Central memory CD8-positive, alpha-beta T cell (primary cell): Measurements from ENCODE around the gene PNMA6F.
"Not testable (repeated sequence)": the region's sequence is repeated elsewhere in the genome, so short reads cannot be mapped to it uniquely, and the experiment has no call there.

ENCODE experiments used
- ATAC-seq: fragments of 150-1000 bp; cut with Tn5 transposase; replicated peaks from 2 replicates; pipeline ENCODE4 v1.10.0; 2022; ENCODE audit warnings: mild to moderate bottlenecking, moderate FRiP score, moderate number of reproducible peaks; ENCODE audit not compliant: poor library complexity, severe bottlenecking; ENCODE audit errors: extremely low read depth
- DNase-seq, 2 donors: peaks; one replicate each; pipeline ENCODE4 v3.0.0; 2021; ENCODE audit warnings: low spot score in 2 of 2
- H3K27ac Mint-ChIP-seq: one replicate; pipeline ENCODE4 v1.8.0; 2022; ENCODE audit warnings: low read depth, mild to moderate bottlenecking, moderate library complexity, mixed read lengths
- H3K27me3 Mint-ChIP-seq: one replicate; pipeline ENCODE4 v1.8.0; 2022; ENCODE audit warnings: mixed read lengths
- H3K36me3 Mint-ChIP-seq: one replicate; pipeline ENCODE4 v1.8.0; 2022; ENCODE audit warnings: mild to moderate bottlenecking, moderate library complexity, mixed read lengths; ENCODE audit not compliant: insufficient read depth
- H3K4me1 Mint-ChIP-seq: one replicate; pipeline ENCODE4 v1.8.0; 2022; ENCODE audit warnings: mixed read lengths
- H3K4me3 Mint-ChIP-seq: one replicate; pipeline ENCODE4 v1.8.0; 2022; ENCODE audit warnings: mild to moderate bottlenecking, moderate library complexity, mixed read lengths
- H3K9me3 Mint-ChIP-seq: one replicate; pipeline ENCODE4 v1.8.0; 2022; ENCODE audit warnings: mixed read lengths

The PNMA6F gene

GRCh38 chrX:153327561-153327960 lies 6.0 kb upstream of the PNMA6F start:
- Mint-ChIP-seq H3K36me3 (peaks cover 1% of the 10 kb centered on the region), H3K4me3 (no peak overlapping the region), H3K27me3 (peaks cover 64% of the 10 kb centered on the region), H3K9me3 (no peaks in the 10 kb centered on the region), H3K4me1 (no peaks in the 10 kb centered on the region), H3K27ac (no peak overlapping the region)
- ATAC-seq (no peak), DNase-seq (no peak)

GRCh38 chrX:153320555-153321184 lies 897 bp downstream of the PNMA6F start:
- ATAC-seq (no peak), DNase-seq (no peak)
- H3K27me3 Mint-ChIP-seq: peaks cover 28% of the 10 kb centered on the region
- peaks cover 1% of the 10 kb centered on the region for H3K36me3 Mint-ChIP-seq
- H3K27ac Mint-ChIP-seq: no peak overlapping the region
- H3K4me1 Mint-ChIP-seq: no peaks in the 10 kb centered on the region
- H3K9me3 Mint-ChIP-seq: no peaks in the 10 kb centered on the region
- no peak overlapping the region for H3K4me3 Mint-ChIP-seq

- not testable (repeated sequence) for H3K36me3 Mint-ChIP-seq, ATAC-seq, DNase-seq, H3K27ac Mint-ChIP-seq, H3K4me3 Mint-ChIP-seq, H3K9me3 Mint-ChIP-seq, H3K4me1 Mint-ChIP-seq
- peaks cover 22% of the 10 kb centered on the region for H3K27me3 Mint-ChIP-seq
Measured at GRCh38 chrX:153320047-153320443, 1.5 kb downstream of the PNMA6F start.

GRCh38 chrX:153319295-153320046 lies 2.1 kb downstream of the PNMA6F start:
- Mint-ChIP-seq H3K9me3 (no peaks in the 10 kb centered on the region), H3K4me3 (no peak overlapping the region)
- no peak for ATAC-seq

GRCh38 chrX:153318811-153319210 lies 2.8 kb downstream of the PNMA6F start:
- Mint-ChIP-seq H3K27ac (no peak overlapping the region), H3K36me3 (no peaks in the 10 kb centered on the region), H3K27me3 (peaks cover 9% of the 10 kb centered on the region), H3K4me1 (no peaks in the 10 kb centered on the region), H3K9me3 (no peaks in the 10 kb centered on the region), H3K4me3 (no peak overlapping the region)
- no peak for DNase-seq
- ATAC-seq: no peak

More at GRCh38 chrX:153319295-153320046, 2.1 kb downstream of the PNMA6F start:
- Mint-ChIP-seq H3K36me3 (peaks cover 1% of the 10 kb centered on the region), H3K4me1 (no peaks in the 10 kb centered on the region), H3K27ac (no peak overlapping the region), H3K27me3 (peaks cover 16% of the 10 kb centered on the region)
- no peak for DNase-seq

GRCh38 chrX:153317996-153318722 lies 3.4 kb downstream of the PNMA6F start:
- Mint-ChIP-seq H3K9me3 (no peaks in the 10 kb centered on the region), H3K4me1 (no peaks in the 10 kb centered on the region), H3K27me3 (peaks cover 3% of the 10 kb centered on the region), H3K4me3 (no peak overlapping the region), H3K36me3 (no peaks in the 10 kb centered on the region), H3K27ac (no peak overlapping the region)
- DNase-seq: no peak
- ATAC-seq: no peak

GRCh38 chrX:153317306-153317705 lies 4.3 kb downstream of the PNMA6F start:
- H3K27me3 Mint-ChIP-seq: no peaks in the 10 kb centered on the region
- H3K27ac Mint-ChIP-seq: peak overlapping the region; percentile 35
- H3K4me3 Mint-ChIP-seq: no peak overlapping the region
- no peaks in the 10 kb centered on the region for H3K36me3 Mint-ChIP-seq
- no peaks in the 10 kb centered on the region for H3K4me1 Mint-ChIP-seq
- H3K9me3 Mint-ChIP-seq: no peaks in the 10 kb centered on the region
- no peak for ATAC-seq
- DNase-seq: no peak

- no peak overlapping the region for H3K27ac Mint-ChIP-seq
- H3K4me1 Mint-ChIP-seq: no peaks in the 10 kb centered on the region
- no peaks in the 10 kb centered on the region for H3K9me3 Mint-ChIP-seq
- ATAC-seq: no peak
- no peaks in the 10 kb centered on the region for H3K36me3 Mint-ChIP-seq
- no peak overlapping the region for H3K4me3 Mint-ChIP-seq
- no peaks in the 10 kb centered on the region for H3K27me3 Mint-ChIP-seq
- no peak for DNase-seq
Measured at GRCh38 chrX:153312842-153313241, 8.7 kb downstream of the PNMA6F start.

- no peaks in the 10 kb centered on the region for H3K27me3 Mint-ChIP-seq
- no peaks in the 10 kb centered on the region for H3K36me3 Mint-ChIP-seq
- H3K27ac Mint-ChIP-seq: no peak overlapping the region
- no peaks in the 10 kb centered on the region for H3K4me1 Mint-ChIP-seq
- no peak for DNase-seq
- H3K4me3 Mint-ChIP-seq: no peak overlapping the region
- ATAC-seq: no peak
- H3K9me3 Mint-ChIP-seq: no peaks in the 10 kb centered on the region
Measured at GRCh38 chrX:153312041-153312440, 9.5 kb downstream of the PNMA6F start.

- no peak for ATAC-seq
- Mint-ChIP-seq H3K27ac (no peak overlapping the region), H3K27me3 (no peaks in the 10 kb centered on the region), H3K4me1 (no peaks in the 10 kb centered on the region), H3K4me3 (no peak overlapping the region), H3K9me3 (no peaks in the 10 kb centered on the region), H3K36me3 (no peaks in the 10 kb centered on the region)
- no peak for DNase-seq
Measured at GRCh38 chrX:153310901-153311300, 10.7 kb downstream of the PNMA6F start.

- no peaks in the 10 kb centered on the region for H3K9me3 Mint-ChIP-seq
- DNase-seq (no peak), ATAC-seq (no peak)
- H3K27ac Mint-ChIP-seq: no peak overlapping the region
- H3K27me3 Mint-ChIP-seq: peaks cover 33% of the 10 kb centered on the region
- no peaks in the 10 kb centered on the region for H3K36me3 Mint-ChIP-seq
- H3K4me1 Mint-ChIP-seq: no peaks in the 10 kb centered on the region
- H3K4me3 Mint-ChIP-seq: no peak overlapping the region
Measured at GRCh38 chrX:153307276-153308178, 14.0 kb downstream of the PNMA6F start.

- H3K4me3 Mint-ChIP-seq: no peak overlapping the region
Measured at GRCh38 chrX:153306527-153307115, 14.9 kb downstream of the PNMA6F start.

More at GRCh38 chrX:153306527-153307115, 14.9 kb downstream of the PNMA6F start:
- Mint-ChIP-seq H3K27ac (no peak overlapping the region), H3K9me3 (no peaks in the 10 kb centered on the region), H3K27me3 (peaks cover 33% of the 10 kb centered on the region), H3K4me1 (no peaks in the 10 kb centered on the region), H3K36me3 (no peaks in the 10 kb centered on the region)
- DNase-seq (no peak), ATAC-seq (no peak)
